Kidney (tissue), 14 donors: Measurements from ENCODE around the gene DAND5. TPM values are rescaled to one million over a fixed set of nuclear protein-coding genes. Genes with fewer than 3 reads are reported as not detected.

Experiments used
- DNase-seq, 5 donors: peaks; one replicate each; pipeline ENCODE4 v3.0.0-alpha.2; 2013 to 2020
- FAIRE-seq: peaks from 2 replicates; lab custom pipeline; 2012; peaks lifted over from hg19 to GRCh38; lab: Jason Lieb, UNC
- H3K27ac ChIP-seq, 2 donors: one replicate each; pipeline ENCODE4 v1.7.0; 2013; ENCODE audit warnings: low read depth in 2 of 2, low read length in 2 of 2, inconsistent platforms in 1 of 2
- H3K27me3 ChIP-seq: one replicate; pipeline ENCODE4 v1.7.1; 2013; ENCODE audit warnings: low read length, inconsistent platforms; ENCODE audit not compliant: control insufficient read depth, insufficient read depth
- H3K36me3 ChIP-seq, 3 donors: one replicate each; pipeline versions ENCODE4 v1.7.0 to v1.7.1; 2013; ENCODE audit warnings: low read length in 3 of 3, control low read depth in 1 of 3, inconsistent platforms in 1 of 3; ENCODE audit not compliant: insufficient read depth in 3 of 3, control insufficient read depth in 2 of 3
- H3K4me1 ChIP-seq, 3 donors: one replicate each; pipeline versions ENCODE4 v1.7.0 to v1.7.1; 2013; ENCODE audit warnings: low read length in 3 of 3, inconsistent platforms in 1 of 3, low read depth in 1 of 3; ENCODE audit not compliant: control insufficient read depth in 2 of 3, insufficient read depth in 2 of 3
- H3K4me3 ChIP-seq, 3 donors: one replicate each; pipeline versions ENCODE4 v1.7.0 to v1.8.1; 2013; ENCODE audit warnings: low read length in 3 of 3, control low read depth in 1 of 3, inconsistent platforms in 1 of 3
- H3K9ac ChIP-seq, 3 donors: one replicate each; pipeline versions ENCODE4 v1.7.0 to v1.7.1; 2013; ENCODE audit warnings: low read length in 3 of 3, control low read depth in 1 of 3, inconsistent platforms in 1 of 3
- H3K9me3 ChIP-seq, 3 donors: one replicate each; pipeline versions ENCODE4 v1.7.0 to v1.7.1; 2013; ENCODE audit warnings: low read length in 3 of 3, control low read depth in 1 of 3, inconsistent platforms in 1 of 3; ENCODE audit not compliant: control insufficient read depth in 2 of 3, insufficient read depth in 1 of 3
- CTCF ChIP-seq: IDR thresholded peaks from 3 replicates; pipeline ENCODE4 v1.5.1; 2012; ENCODE audit warnings: mild to moderate bottlenecking, moderate library complexity, borderline replicate concordance; ENCODE audit not compliant: insufficient read depth; ENCODE audit errors: extremely low read depth
- intact Hi-C: fragments of 100-400 bp; cut with DNase I; formaldehyde crosslinking; loops from one replicate; pipeline ENCODE4 v1.11.1; 2022
- polyA plus RNA-seq: library from polyadenylated mRNA; stranded (reverse); fragments of 350-450 nt; fragmentation: Illumina TruSeq; extraction: RNeasy Lipid Tissue Mini Kit (QIAGEN cat#74804); gene quantifications from one replicate; pipeline ENCODE4 v1.2.3, GENCODE V29; 2014; ENCODE audit warnings: low read depth, low replicate concordance; ENCODE audit not compliant: insufficient read depth
- total RNA-seq: library from RNA; stranded (reverse); fragmentation: NEBNext Ultra II Directional; extraction: Animal tissue kit (Norgen Biotek cat#: 25700); gene quantifications from one replicate; pipeline ENCODE4 v1.2.1, GENCODE V29; 2021
- donor health status: control.
- donor health status: control.
- donor health status: control.
- donor health status: control.
- donor health status: control.
- donor health status: DM: yes; HTN: yes; CAD: no.
- donor health status: Normal renal cell carcinoma (clear cell type).

DAND5 gene
- total and polyA plus RNA-seq, 2 donors from 2014 or later: not detected

- no peak overlapping the region for H3K9ac ChIP-seq
- peaks cover 11% of the 10 kb centered on the region for H3K27me3 ChIP-seq
- peaks cover 0 to 3% (median 0%) of the 10 kb centered on the region in 3 donors for H3K36me3 ChIP-seq
- H3K4me1 ChIP-seq: peaks cover 0 to 15% (median 2%) of the 10 kb centered on the region in 3 donors
- no peak overlapping the region for H3K27ac ChIP-seq
- H3K4me3 ChIP-seq: peak overlapping the region in 2 of 3 donors; percentile 4 to 64
- TF ChIP-seq CTCF: no peak
- intact Hi-C loops: no loop called here
- no peaks in the 10 kb centered on the region for H3K9me3 ChIP-seq
- no peak for DNase-seq
- no peak for FAIRE-seq
Observed at GRCh38 chr19:12997179-12997966, 28.0 kb downstream of the DAND5 start.

GRCh38 chr19:12997967-12998940 is 28.9 kb downstream of the DAND5 start:
- DNase-seq: no peak
- H3K9ac ChIP-seq: no peak overlapping the region
- H3K27me3 ChIP-seq: peaks cover 11% of the 10 kb centered on the region
- intact Hi-C loops: no loop called here
- H3K27ac ChIP-seq: no peak overlapping the region
- H3K4me3 ChIP-seq: no peak overlapping the region
- H3K4me1 ChIP-seq: peaks cover 0 to 15% (median 2%) of the 10 kb centered on the region in 3 donors
- FAIRE-seq: no peak
- H3K36me3 ChIP-seq: peaks cover 0 to 3% (median 0%) of the 10 kb centered on the region in 3 donors
- TF ChIP-seq CTCF: no peak
- no peaks in the 10 kb centered on the region for H3K9me3 ChIP-seq

- Histone ChIP-seq H3K9ac (no peak overlapping the region), H3K36me3 (peaks cover 0 to 3% (median 0%) of the 10 kb centered on the region in 3 donors), H3K4me1 (peaks cover 0 to 10% (median 0%) of the 10 kb centered on the region in 3 donors), H3K9me3 (no peaks in the 10 kb centered on the region), H3K27ac (no peak overlapping the region), H3K27me3 (peaks cover 13% of the 10 kb centered on the region), H3K4me3 (no peak overlapping the region)
- TF ChIP-seq CTCF: no peak
- intact Hi-C loops: no loop called here
- no peak for FAIRE-seq
- DNase-seq: no peak
Observed at GRCh38 chr19:13001166-13001501, 31.8 kb downstream of the DAND5 start.
